Astrocyte (in vitro differentiated cells and primary cell): Measurements from ENCODE around the gene IGFBP1.
"Not testable (repeated sequence)": the region's sequence is repeated elsewhere in the genome, so short reads cannot be mapped to it uniquely, and the experiment has no call there.

Source experiments
- EZH2 ChIP-seq: IDR thresholded peaks from 2 replicates; pipeline ENCODE4 v1.6.1; 2012; ENCODE audit warnings: mild to moderate bottlenecking, low read length, inconsistent platforms; ENCODE audit not compliant: insufficient read depth
- TF ChIP-seq, protein P1 (sequence below): IDR thresholded peaks from 2 replicates; pipeline ENCODE4 v1.5.1; 2011; ENCODE audit warnings: low read depth, mild to moderate bottlenecking, inconsistent platforms, low read length, moderate library complexity; ENCODE audit not compliant: insufficient read depth

DNA sequence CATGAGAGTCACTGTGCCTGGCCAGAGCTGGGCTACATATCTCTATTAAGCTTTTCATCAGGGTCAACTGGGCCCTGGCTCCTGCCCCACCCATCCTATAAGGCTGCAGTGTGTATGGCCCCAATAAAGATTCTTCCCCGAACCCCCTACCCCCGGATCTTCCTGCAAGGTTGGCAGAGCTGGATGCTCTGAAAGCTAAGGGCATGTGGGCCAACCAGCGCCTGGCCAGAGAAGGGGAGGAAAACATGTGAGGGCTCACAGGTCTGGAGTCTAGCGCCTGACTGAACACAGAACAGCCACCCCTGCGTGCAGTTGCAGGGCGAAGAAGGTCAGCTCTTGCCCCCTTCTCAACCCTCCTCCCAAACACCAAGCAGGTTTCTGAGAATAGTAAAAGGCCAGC, 39.6 kb upstream of the IGFBP1 start:
- TF ChIP-seq, protein P1, sequence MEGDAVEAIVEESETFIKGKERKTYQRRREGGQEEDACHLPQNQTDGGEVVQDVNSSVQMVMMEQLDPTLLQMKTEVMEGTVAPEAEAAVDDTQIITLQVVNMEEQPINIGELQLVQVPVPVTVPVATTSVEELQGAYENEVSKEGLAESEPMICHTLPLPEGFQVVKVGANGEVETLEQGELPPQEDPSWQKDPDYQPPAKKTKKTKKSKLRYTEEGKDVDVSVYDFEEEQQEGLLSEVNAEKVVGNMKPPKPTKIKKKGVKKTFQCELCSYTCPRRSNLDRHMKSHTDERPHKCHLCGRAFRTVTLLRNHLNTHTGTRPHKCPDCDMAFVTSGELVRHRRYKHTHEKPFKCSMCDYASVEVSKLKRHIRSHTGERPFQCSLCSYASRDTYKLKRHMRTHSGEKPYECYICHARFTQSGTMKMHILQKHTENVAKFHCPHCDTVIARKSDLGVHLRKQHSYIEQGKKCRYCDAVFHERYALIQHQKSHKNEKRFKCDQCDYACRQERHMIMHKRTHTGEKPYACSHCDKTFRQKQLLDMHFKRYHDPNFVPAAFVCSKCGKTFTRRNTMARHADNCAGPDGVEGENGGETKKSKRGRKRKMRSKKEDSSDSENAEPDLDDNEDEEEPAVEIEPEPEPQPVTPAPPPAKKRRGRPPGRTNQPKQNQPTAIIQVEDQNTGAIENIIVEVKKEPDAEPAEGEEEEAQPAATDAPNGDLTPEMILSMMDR, result not testable (repeated sequence)
- not testable (repeated sequence) for TF ChIP-seq EZH2
